GM19035 (cell line): ENCODE data around the gene ZC3H7B.
"Not testable (repeated sequence)": the region's sequence is repeated elsewhere in the genome, so short reads cannot be mapped to it uniquely, and the experiment has no call there.

Source experiments
- ATAC-seq: cut with Tn5 transposase; IDR thresholded peaks from one replicate; pipeline ENCODE4 v1.9.1; 2021; ENCODE audit not compliant: unreplicated experiment

Gene ZC3H7B

GRCh38 chr22:41301085-41302020 is at the start of gene ZC3H7B:
Gene ZC3H7B, plus strand, starts transcription at chr22:41301525. Its CDS starts 19,136 bp downstream, at chr22:41320661.
- peak; percentile 89 for ATAC-seq

- ATAC-seq, result no peak
These were observed 49.0 kb upstream of the ZC3H7B start for GRCh38 chr22:41252365-41252764.

- ATAC-seq, result no peak
These were observed 47.1 kb upstream of the ZC3H7B start for GRCh38 chr22:41254230-41254629.

GRCh38 chr22:41256254-41257253 is 44.8 kb upstream of the ZC3H7B start:
- no peak for ATAC-seq

- no peak for ATAC-seq
These were observed 43.6 kb upstream of the ZC3H7B start for GRCh38 chr22:41257696-41258095.

GRCh38 chr22:41259756-41260155 is 41.6 kb upstream of the ZC3H7B start:
- not testable (repeated sequence) for ATAC-seq

GRCh38 chr22:41260871-41261270 is 40.5 kb upstream of the ZC3H7B start:
- ATAC-seq, result no peak

- no peak for ATAC-seq
These were observed 39.6 kb upstream of the ZC3H7B start for GRCh38 chr22:41261541-41262249.

- no peak for ATAC-seq
These were observed 39.0 kb upstream of the ZC3H7B start for GRCh38 chr22:41262250-41262765.

- no peak for ATAC-seq
These were observed 37.6 kb upstream of the ZC3H7B start for GRCh38 chr22:41263704-41264103.

GRCh38 chr22:41264408-41264941 is 36.9 kb upstream of the ZC3H7B start:
- ATAC-seq, result no peak

- ATAC-seq, result no peak
These were observed 33.4 kb upstream of the ZC3H7B start for GRCh38 chr22:41267958-41268357.

GRCh38 chr22:41271787-41272186 is 29.5 kb upstream of the ZC3H7B start:
- ATAC-seq, result no peak

- ATAC-seq, result no peak
These were observed 28.2 kb upstream of the ZC3H7B start for GRCh38 chr22:41273128-41273527.

- no peak for ATAC-seq
These were observed 26.5 kb upstream of the ZC3H7B start for GRCh38 chr22:41274856-41275255.

- ATAC-seq, result no peak
These were observed 21.3 kb upstream of the ZC3H7B start for GRCh38 chr22:41280065-41280464.

GRCh38 chr22:41280854-41281253 is 20.5 kb upstream of the ZC3H7B start:
- no peak for ATAC-seq

GRCh38 chr22:41284465-41284864 is 16.9 kb upstream of the ZC3H7B start:
- ATAC-seq, result no peak

- ATAC-seq, result peak; percentile 14
These were observed 15.9 kb upstream of the ZC3H7B start for GRCh38 chr22:41285441-41285819.
